Amniotic stem cell (primary cell): Measurements from ENCODE around the gene TEX264.
"Not testable (repeated sequence)": the region's sequence is repeated elsewhere in the genome, so short reads cannot be mapped to it uniquely, and the experiment has no call there.

ENCODE experiments used
- DNase-seq: peaks from one replicate; lab custom pipeline; 2025; lab: John Stamatoyannopoulos, UW

TEX264 gene

GRCh38 chr3:51715231-51715976, 44.4 kb downstream of the TEX264 start:
- no peak for DNase-seq

- DNase-seq: no peak
Measured at GRCh38 chr3:51715977-51716294, 44.9 kb downstream of the TEX264 start.

GRCh38 chr3:51716805-51717204, 45.8 kb downstream of the TEX264 start:
- no peak for DNase-seq

GRCh38 chr3:51717446-51717845, 46.4 kb downstream of the TEX264 start:
- no peak for DNase-seq

GRCh38 chr3:51717947-51718346, 46.9 kb downstream of the TEX264 start:
- DNase-seq: no peak

GRCh38 chr3:51718547-51719409, 47.7 kb downstream of the TEX264 start:
- no peak for DNase-seq

- no peak for DNase-seq
Measured at GRCh38 chr3:51719410-51720025, 48.5 kb downstream of the TEX264 start.

- no peak for DNase-seq
Measured at GRCh38 chr3:51720292-51721061, 49.4 kb downstream of the TEX264 start.

- DNase-seq: no peak
Measured at GRCh38 chr3:51721062-51721745, 50.2 kb downstream of the TEX264 start.

- DNase-seq: no peak
Measured at GRCh38 chr3:51722362-51722761, 51.3 kb downstream of the TEX264 start.

GRCh38 chr3:51727500-51727899, 56.4 kb downstream of the TEX264 start:
- no peak for DNase-seq

- DNase-seq: no peak
Measured at GRCh38 chr3:51729042-51729633, 58.1 kb downstream of the TEX264 start.

- no peak for DNase-seq
Measured at GRCh38 chr3:51733859-51734571, 63.0 kb downstream of the TEX264 start.

- DNase-seq: no peak
Measured at GRCh38 chr3:51734572-51734907, 63.5 kb downstream of the TEX264 start.

- no peak for DNase-seq
Measured at GRCh38 chr3:51735039-51735438, 64.0 kb downstream of the TEX264 start.

- DNase-seq: no peak
Measured at GRCh38 chr3:51735950-51736349, 64.9 kb downstream of the TEX264 start.

GRCh38 chr3:51739110-51739509, 68.1 kb downstream of the TEX264 start:
- DNase-seq: no peak

GRCh38 chr3:51742320-51742719, 71.3 kb downstream of the TEX264 start:
- DNase-seq: not testable (repeated sequence)

- DNase-seq: not testable (repeated sequence)
Measured at GRCh38 chr3:51742978-51743377, 71.9 kb downstream of the TEX264 start.

- DNase-seq: no peak
Measured at GRCh38 chr3:51747840-51748239, 76.8 kb downstream of the TEX264 start.

GRCh38 chr3:51748327-51748726, 77.3 kb downstream of the TEX264 start:
- no peak for DNase-seq
